Type B pancreatic cell (in vitro differentiated cells): ENCODE measurements around the gene GADD45G. TPM values are rescaled to one million over a fixed set of nuclear protein-coding genes. Genes with fewer than 3 reads are reported as not detected.

Source experiments
- DNase-seq: peaks from one replicate; pipeline ENCODE4 v3.0.0; 2021; ENCODE audit warnings: mixed read lengths; ENCODE audit not compliant: unreplicated experiment; ENCODE audit errors: extremely low spot score
- H3K27ac Mint-ChIP-seq: 2 replicates; pipeline ENCODE4 v1.8.0; 2021; ENCODE audit warnings: mild to moderate bottlenecking, mixed read lengths
- H3K27me3 Mint-ChIP-seq: 2 replicates; pipeline ENCODE4 v1.8.0; 2021; ENCODE audit warnings: mixed read lengths
- H3K36me3 Mint-ChIP-seq: 2 replicates; pipeline ENCODE4 v1.8.0; 2021; ENCODE audit warnings: mixed read lengths
- H3K4me1 Mint-ChIP-seq: one replicate; pipeline ENCODE4 v1.8.0; 2021; ENCODE audit warnings: mixed read lengths; ENCODE audit not compliant: unreplicated experiment
- H3K4me3 Mint-ChIP-seq: 2 replicates; pipeline ENCODE4 v1.8.0; 2021; ENCODE audit warnings: mild to moderate bottlenecking, mixed read lengths
- H3K9me3 Mint-ChIP-seq: 2 replicates; pipeline ENCODE4 v1.8.0; 2021; ENCODE audit warnings: mixed read lengths
- CTCF ChIP-seq: fragments of 200-600 bp; sonication (generic); conservative IDR thresholded peaks from 2 replicates; pipeline ENCODE4 v1.5.0; 2021; ENCODE audit warnings: antibody characterized with exemption, mild to moderate bottlenecking
- total RNA-seq: library from RNA; stranded (reverse); gene quantifications from 2 replicates; pipeline ENCODE4 v1.2.1, GENCODE V29; 2021; ENCODE audit warnings: low replicate concordance

GADD45G gene
- total RNA-seq, 1 donor from 2014 or later, result 12.2 TPM

- no peak overlapping the region for H3K27ac Mint-ChIP-seq
- DNase-seq, result peak; percentile 44
- no peak for TF ChIP-seq CTCF
- H3K27me3 Mint-ChIP-seq, result peaks cover 15% of the 10 kb centered on the region
- H3K9me3 Mint-ChIP-seq, result no peaks in the 10 kb centered on the region
- H3K36me3 Mint-ChIP-seq, result no peaks in the 10 kb centered on the region
- no peak overlapping the region for H3K4me3 Mint-ChIP-seq
- H3K4me1 Mint-ChIP-seq, result peaks cover 6% of the 10 kb centered on the region
Measured at GRCh38 chr9:89598926-89599325, 5.9 kb upstream of the GADD45G start.

- Mint-ChIP-seq H3K36me3 (no peaks in the 10 kb centered on the region), H3K27ac (no peak overlapping the region), H3K27me3 (peaks cover 11% of the 10 kb centered on the region), H3K4me1 (peaks cover 6% of the 10 kb centered on the region), H3K4me3 (no peak overlapping the region), H3K9me3 (no peaks in the 10 kb centered on the region)
- no peak for DNase-seq
- TF ChIP-seq CTCF, result no peak
Measured at GRCh38 chr9:89600831-89601230, 4.0 kb upstream of the GADD45G start.

GRCh38 chr9:89601306-89601705 lies 3.5 kb upstream of the GADD45G start:
- no peak for TF ChIP-seq CTCF
- DNase-seq, result no peak

GRCh38 chr9:89601856-89602562 lies 2.8 kb upstream of the GADD45G start:
- peak; percentile 49 for DNase-seq
- peak overlapping the region; percentile 40 for H3K4me3 Mint-ChIP-seq

More at GRCh38 chr9:89601306-89601705, 3.5 kb upstream of the GADD45G start:
- no peak overlapping the region for H3K4me3 Mint-ChIP-seq
- H3K36me3 Mint-ChIP-seq, result no peaks in the 10 kb centered on the region
- peaks cover 7% of the 10 kb centered on the region for H3K4me1 Mint-ChIP-seq
- H3K27me3 Mint-ChIP-seq, result peaks cover 12% of the 10 kb centered on the region
- no peak overlapping the region for H3K27ac Mint-ChIP-seq
- H3K9me3 Mint-ChIP-seq, result no peaks in the 10 kb centered on the region

GRCh38 chr9:89602978-89603766 lies 1.6 kb upstream of the GADD45G start:
- peak; percentile 91 for TF ChIP-seq CTCF
- H3K4me1 Mint-ChIP-seq, result peaks cover 20% of the 10 kb centered on the region
- no peaks in the 10 kb centered on the region for H3K36me3 Mint-ChIP-seq
- H3K27ac Mint-ChIP-seq, result peak overlapping the region; percentile 87
- H3K4me3 Mint-ChIP-seq, result peak overlapping the region; percentile 86
- no peaks in the 10 kb centered on the region for H3K9me3 Mint-ChIP-seq
- peaks cover 14% of the 10 kb centered on the region for H3K27me3 Mint-ChIP-seq
- DNase-seq, result peak; percentile 93

More at GRCh38 chr9:89601856-89602562, 2.8 kb upstream of the GADD45G start:
- Mint-ChIP-seq H3K27ac (no peak overlapping the region), H3K36me3 (no peaks in the 10 kb centered on the region), H3K4me1 (peaks cover 14% of the 10 kb centered on the region), H3K27me3 (peaks cover 14% of the 10 kb centered on the region), H3K9me3 (no peaks in the 10 kb centered on the region)
- no peak for TF ChIP-seq CTCF
